GM18951 (cell line): ENCODE results near the gene SCAMP5.

Experiments used
- POLR2A ChIP-seq: IDR thresholded peaks from 4 replicates; pipeline ENCODE4 v1.6.1; 2011; ENCODE audit warnings: mild to moderate bottlenecking; ENCODE audit not compliant: insufficient read length, insufficient read depth; ENCODE audit errors: extremely low read depth
- in situ Hi-C: fragments of 300-500 bp; cut with MboI; formaldehyde crosslinking; loops from one replicate; pipeline ENCODE4 v1.12.0; 2022; ENCODE audit warnings: low sequenced_read_pairs, mixed read lengths, inconsistent platforms; ENCODE audit not compliant: unreplicated experiment

SCAMP5 gene

GRCh38 chr15:75033809-75034208, 38.4 kb downstream of the SCAMP5 start:
- in situ Hi-C loops: no loop called here
- TF ChIP-seq POLR2A: no peak

GRCh38 chr15:75034615-75035014, 39.3 kb downstream of the SCAMP5 start:
- no peak for TF ChIP-seq POLR2A
- in situ Hi-C loops: no loop called here

DNA sequence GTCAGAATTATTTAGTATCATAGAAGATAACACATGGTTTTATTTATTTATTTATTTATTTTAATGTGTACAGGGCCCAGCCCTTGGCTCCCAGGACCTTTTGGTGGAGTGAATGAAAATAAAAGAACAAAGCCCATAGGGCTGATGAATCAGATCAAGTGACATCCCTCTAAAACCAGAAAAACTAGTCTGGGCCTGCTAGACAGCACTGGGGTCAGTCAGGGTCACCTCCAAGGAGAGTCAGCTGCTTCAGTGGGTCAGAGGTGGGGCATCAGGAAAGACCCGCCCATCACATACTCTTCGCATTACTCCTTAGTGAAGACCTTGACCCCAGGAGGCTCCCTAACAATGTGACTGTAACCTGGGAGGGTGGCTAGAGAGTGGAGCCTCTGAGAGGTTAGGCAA, 40.9 kb downstream of the SCAMP5 start:
- TF ChIP-seq POLR2A: no peak
- in situ Hi-C loops: no loop called here

GRCh38 chr15:75037685-75038084, 42.3 kb downstream of the SCAMP5 start:
- in situ Hi-C loops: no loop called here
- no peak for TF ChIP-seq POLR2A

DNA sequence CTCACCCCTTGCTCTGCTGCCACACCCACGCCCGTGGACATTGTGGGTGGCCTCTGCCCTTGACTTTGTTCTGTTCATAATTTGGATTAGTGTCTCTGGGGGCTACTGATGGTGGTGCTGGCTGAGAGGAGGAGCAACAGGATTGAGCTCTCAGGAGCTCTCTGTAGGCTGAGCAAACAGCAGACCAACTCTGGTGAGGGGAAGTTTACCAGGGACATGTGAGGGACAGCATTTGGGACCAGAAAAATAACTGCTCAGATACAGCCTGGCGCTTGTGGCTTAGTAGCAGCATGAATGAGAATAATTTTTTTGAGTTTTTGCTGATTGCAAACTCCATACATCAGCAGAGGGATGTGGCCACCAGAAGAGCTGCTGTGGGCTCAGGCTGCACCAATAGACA, 42.9 kb downstream of the SCAMP5 start:
- TF ChIP-seq POLR2A: no peak
- in situ Hi-C loops: no loop called here

DNA sequence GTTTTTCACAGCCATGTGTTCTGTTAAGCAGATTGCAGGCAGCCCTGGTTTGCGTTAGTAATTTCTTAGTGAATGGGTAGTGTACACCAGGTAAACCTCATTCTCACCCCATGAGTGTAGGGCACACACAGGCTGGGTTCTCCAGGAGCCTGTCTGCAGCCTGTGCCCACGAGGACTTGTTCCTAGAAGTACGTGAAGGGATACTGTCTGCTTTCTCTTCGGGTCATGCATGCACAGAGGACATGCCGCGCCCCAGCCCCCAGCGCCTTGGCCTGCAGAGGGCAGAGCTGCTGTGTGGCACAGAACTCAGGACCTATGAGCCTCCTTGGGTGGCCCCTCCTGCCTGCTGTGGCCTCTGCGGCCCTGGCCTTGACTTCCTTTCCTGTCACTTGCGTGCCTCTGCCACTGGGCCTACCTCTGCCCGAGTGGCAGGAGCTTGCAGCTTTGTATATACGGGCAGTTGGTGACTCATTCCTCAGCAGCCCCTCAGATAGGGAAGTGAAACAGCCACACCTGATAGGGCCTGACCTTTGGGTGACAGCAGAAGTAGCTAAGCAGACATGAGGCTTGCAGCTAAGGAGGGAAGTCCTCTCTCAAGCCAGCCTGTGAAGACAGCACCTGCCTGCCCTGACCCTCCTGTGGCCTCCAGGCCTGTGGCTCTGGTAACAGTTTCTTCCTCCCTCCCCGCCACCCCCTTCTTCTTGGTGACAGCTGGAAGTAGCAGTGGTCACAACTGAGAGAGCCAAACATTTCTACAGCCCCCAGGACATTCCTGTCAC, 47.6 kb downstream of the SCAMP5 start:
- TF ChIP-seq POLR2A: peak; percentile 50
- in situ Hi-C loops: no loop called here

GRCh38 chr15:75043509-75044257, 48.3 kb downstream of the SCAMP5 start:
- in situ Hi-C loops: no loop called here
- peak; percentile 53 for TF ChIP-seq POLR2A

- TF ChIP-seq POLR2A: no peak
Observed at GRCh38 chr15:75044258-75044878, 49.0 kb downstream of the SCAMP5 start.

GRCh38 chr15:75045332-75046015, 50.1 kb downstream of the SCAMP5 start:
- in situ Hi-C loops: no loop called here

More at GRCh38 chr15:75044258-75044878, 49.0 kb downstream of the SCAMP5 start:
- in situ Hi-C loops: no loop called here

DNA sequence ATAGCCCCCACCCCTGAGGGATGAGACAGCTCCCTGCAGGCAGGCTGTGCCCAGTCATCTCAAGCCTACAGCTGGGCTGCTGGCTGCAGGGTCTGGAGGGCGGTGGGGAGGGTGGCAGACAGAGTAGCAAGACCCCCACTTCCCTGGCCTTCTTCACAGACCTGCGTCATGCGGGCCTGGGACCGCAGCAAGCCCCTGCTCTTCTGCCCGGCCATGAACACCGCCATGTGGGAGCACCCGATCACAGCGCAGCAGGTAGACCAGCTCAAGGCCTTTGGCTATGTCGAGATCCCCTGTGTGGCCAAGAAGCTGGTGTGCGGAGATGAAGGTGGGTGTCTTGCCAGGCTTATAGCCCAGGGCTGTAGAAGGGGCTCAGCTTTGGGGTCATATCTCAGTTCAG, 53.0 kb downstream of the SCAMP5 start:
- in situ Hi-C loops: no loop called here
- no peak for TF ChIP-seq POLR2A

More at GRCh38 chr15:75045332-75046015, 50.1 kb downstream of the SCAMP5 start:
- peak; percentile 23 for TF ChIP-seq POLR2A

DNA sequence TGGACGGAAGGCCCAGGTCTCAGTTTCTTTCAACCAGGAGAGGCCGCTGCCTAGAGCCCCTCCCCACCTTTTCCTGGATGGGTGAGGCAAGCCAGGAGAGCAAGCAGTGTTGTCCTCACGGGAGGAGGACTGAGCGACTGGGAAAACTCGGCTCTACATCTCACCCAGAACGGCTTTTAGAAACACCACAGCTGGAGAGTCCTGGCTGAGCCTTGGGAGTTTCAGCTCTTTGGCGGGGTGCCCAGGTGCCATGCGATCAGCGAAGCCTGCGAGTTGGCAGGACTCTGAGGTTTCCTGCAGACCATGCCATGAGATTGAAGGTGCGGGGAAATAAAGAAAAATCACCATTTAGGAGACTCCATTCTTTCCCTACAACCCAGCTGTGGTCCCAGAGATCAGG, 54.0 kb downstream of the SCAMP5 start:
- in situ Hi-C loops: no loop called here
- no peak for TF ChIP-seq POLR2A

GRCh38 chr15:75050283-75050682, 54.9 kb downstream of the SCAMP5 start:
- in situ Hi-C loops: no loop called here
- no peak for TF ChIP-seq POLR2A

DNA sequence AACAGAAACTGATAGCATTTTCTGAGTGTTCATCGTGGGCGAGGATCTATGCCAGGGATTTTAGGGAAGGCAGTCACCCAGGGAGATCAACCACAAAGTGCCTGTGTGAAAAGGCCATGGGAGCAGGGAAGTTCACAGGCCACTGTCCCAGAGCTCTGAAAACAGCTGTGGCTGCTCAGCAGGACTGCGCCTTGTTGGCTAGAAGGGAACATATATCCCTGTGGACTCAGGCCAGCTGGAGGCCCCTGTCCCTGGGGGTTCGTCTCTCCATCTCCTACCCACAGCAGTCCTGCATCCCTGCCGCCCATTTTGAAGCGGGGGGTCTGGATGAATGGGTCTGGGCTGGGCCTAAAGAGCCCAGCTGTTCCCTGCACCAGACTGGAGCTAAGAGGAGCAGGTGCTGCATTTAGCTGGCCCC, 55.8 kb downstream of the SCAMP5 start:
- in situ Hi-C loops: no loop called here
- no peak for TF ChIP-seq POLR2A
